Measurements from ENCODE around the gene FAM20A. TPM values are rescaled to one million over a fixed set of nuclear protein-coding genes. Genes with fewer than 3 reads are reported as not detected.

Gene FAM20A
- polyA plus RNA-seq, 1 donor from 2014 or later, result not detected

- H4K20me1 ChIP-seq (ENCODE audit: insufficient read depth), result no peaks in the 10 kb centered on the region
- H3K27me3 ChIP-seq (ENCODE audit: insufficient read depth, low read depth, low read length), result no peaks in the 10 kb centered on the region
Observed at GRCh38 chr17:68623811-68624210, 22.6 kb upstream of the FAM20A start.

GRCh38 chr17:68622423-68622822 is 21.3 kb upstream of the FAM20A start:
- Histone ChIP-seq H3K9ac (ENCODE audit: low read length) (no peak overlapping the region), H3K9me2 (ENCODE audit: insufficient read depth, low read length) (no peaks in the 10 kb centered on the region), H3K4me3 (ENCODE audit: low read length) (no peak overlapping the region), H3K9me3 (ENCODE audit: low read length) (no peaks in the 10 kb centered on the region), H3K79me2 (replicated peaks; ENCODE audit: insufficient read depth, low read length) (no peaks in the 10 kb centered on the region), H3K27ac (ENCODE audit: low read length) (no peak overlapping the region), H3F3A (ENCODE audit: insufficient read depth, low read length, poor library complexity, severe bottlenecking) (no peaks in the 10 kb centered on the region), H3K4me2 (ENCODE audit: low read length) (no peak overlapping the region), H3K27me3 (ENCODE audit: insufficient read depth, low read depth, low read length) (no peaks in the 10 kb centered on the region), H4K20me1 (ENCODE audit: insufficient read depth) (no peaks in the 10 kb centered on the region), H2AFZ (ENCODE audit: low read depth, low read length) (no peak overlapping the region), H3K36me3 (ENCODE audit: insufficient read depth, low read length) (no peaks in the 10 kb centered on the region)
- TF ChIP-seq TAF1 (IDR thresholded peaks at IDR 0.05; ENCODE audit: low read depth) (no peak), REST (IDR thresholded peaks at IDR 0.05; ENCODE audit: borderline replicate concordance) (no peak), EZH2 (IDR thresholded peaks at IDR 0.05; ENCODE audit: borderline replicate concordance, insufficient read depth, low read length, poor library complexity, severe bottlenecking) (no peak), POLR2AphosphoS5 (IDR thresholded peaks at IDR 0.05) (no peak), EP300 (conservative IDR thresholded peaks at IDR 0.05; ENCODE audit: poor library complexity, severe bottlenecking) (no peak), SMC3 (conservative IDR thresholded peaks at IDR 0.05; ENCODE audit: poor library complexity) (no peak), MXI1 (conservative IDR thresholded peaks at IDR 0.05; ENCODE audit: poor library complexity, severe bottlenecking) (no peak), RAD21 (conservative IDR thresholded peaks at IDR 0.05) (no peak), CTCF (IDR thresholded peaks at IDR 0.05; ENCODE audit: poor library complexity, severe bottlenecking) (no peak)

More at GRCh38 chr17:68623811-68624210, 22.6 kb upstream of the FAM20A start:
- no peaks in the 10 kb centered on the region for H3K9me2 ChIP-seq (ENCODE audit: insufficient read depth, low read length)
- H3K36me3 ChIP-seq (ENCODE audit: insufficient read depth, low read length), result no peaks in the 10 kb centered on the region
- no peak overlapping the region for H2AFZ ChIP-seq (ENCODE audit: low read depth, low read length)
- H3K4me2 ChIP-seq (ENCODE audit: low read length), result no peak overlapping the region
- TF ChIP-seq REST (IDR thresholded peaks at IDR 0.05; ENCODE audit: borderline replicate concordance) (no peak), EZH2 (IDR thresholded peaks at IDR 0.05; ENCODE audit: borderline replicate concordance, insufficient read depth, low read length, poor library complexity, severe bottlenecking) (no peak), SMC3 (conservative IDR thresholded peaks at IDR 0.05; ENCODE audit: poor library complexity) (no peak)
- H3K4me3 ChIP-seq (ENCODE audit: low read length), result no peak overlapping the region
- no peaks in the 10 kb centered on the region for H3F3A ChIP-seq (ENCODE audit: insufficient read depth, low read length, poor library complexity, severe bottlenecking)
- no peaks in the 10 kb centered on the region for H3K9me3 ChIP-seq (ENCODE audit: low read length)
- no peak overlapping the region for H3K9ac ChIP-seq (ENCODE audit: low read length)
- no peaks in the 10 kb centered on the region for H3K79me2 ChIP-seq (replicated peaks; ENCODE audit: insufficient read depth, low read length)
- no peak overlapping the region for H3K27ac ChIP-seq (ENCODE audit: low read length)

Measured in neural cell (in vitro differentiated cells).